T-helper 17 cell (primary cell): ENCODE results near the gene ZNF234. TPM values are rescaled to one million over a fixed set of nuclear protein-coding genes. Genes with fewer than 3 reads are reported as not detected.
A peak's percentile ranks its signal among the peaks of the same experiment; 100 is the strongest.
"Not testable (repeated sequence)": the region's sequence is repeated elsewhere in the genome, so short reads cannot be mapped to it uniquely, and the experiment has no call there.

ENCODE experiments used
- ATAC-seq: fragments of 150-1000 bp; cut with Tn5 transposase; 2 replicates; pipeline ENCODE4 v1.10.0; 2021; ENCODE audit warnings: mild to moderate bottlenecking, moderate library complexity
- DNase-seq, 3 donors: peaks; one replicate each; pipeline versions ENCODE4 v3.0.0 to v3.0.0-alpha.2; 2020 to 2021
- H3K9me3 ChIP-seq: one replicate; pipeline ENCODE4 v1.7.0; 2013; ENCODE audit warnings: low read length, mild to moderate bottlenecking; ENCODE audit not compliant: control insufficient read depth, poor library complexity, severe bottlenecking
- H3K27ac Mint-ChIP-seq: one replicate; pipeline ENCODE4 v1.8.0; 2022; ENCODE audit warnings: mild to moderate bottlenecking, moderate library complexity, mixed read lengths
- H3K27me3 Mint-ChIP-seq: one replicate; pipeline ENCODE4 v1.8.0; 2022; ENCODE audit warnings: mixed read lengths
- H3K36me3 Mint-ChIP-seq: one replicate; pipeline ENCODE4 v1.8.0; 2022; ENCODE audit warnings: low read depth, mixed read lengths
- H3K4me1 Mint-ChIP-seq: one replicate; pipeline ENCODE4 v1.8.0; 2022; ENCODE audit warnings: mild to moderate bottlenecking, mixed read lengths
- H3K4me3 Mint-ChIP-seq: one replicate; pipeline ENCODE4 v1.8.0; 2022; ENCODE audit warnings: mild to moderate bottlenecking, moderate library complexity, mixed read lengths
- total RNA-seq, 4 donors: library from RNA in 2 of 4; stranded (reverse) in 2 of 4; gene quantifications; one replicate each; pipeline ENCODE4 v1.2.3 and lab custom pipeline; 2022 to 2026

ZNF234 gene
- total RNA-seq, 2 donors from 2014 or later: 3.7 to 5.5 TPM

DNA sequence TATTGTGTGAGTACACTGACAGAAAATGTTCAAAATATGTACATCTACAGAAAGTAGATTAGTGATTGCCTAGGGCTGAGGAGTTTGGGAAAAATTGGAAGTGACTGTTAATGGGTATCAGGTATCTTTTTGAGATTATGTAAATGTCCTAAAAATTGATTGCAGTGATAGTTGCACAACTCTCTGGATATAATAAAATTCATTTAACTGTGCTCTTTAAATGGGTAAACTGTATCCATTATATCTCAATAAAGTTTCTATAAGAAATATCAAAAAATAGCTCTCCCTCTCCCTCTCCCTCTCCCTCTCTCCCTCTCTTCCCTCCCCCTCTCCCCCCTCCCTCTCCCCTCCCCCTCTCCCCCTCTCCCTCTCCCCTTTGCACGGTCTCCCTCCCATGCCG, 61.6 kb downstream of the ZNF234 start:
- Mint-ChIP-seq H3K36me3 (peaks cover 3% of the 10 kb centered on the region), H3K4me3 (no peak overlapping the region), H3K27me3 (no peaks in the 10 kb centered on the region), H3K27ac (no peak overlapping the region), H3K4me1 (peaks cover 8% of the 10 kb centered on the region)
- peaks cover 9% of the 10 kb centered on the region for H3K9me3 ChIP-seq
- ATAC-seq (no peak), DNase-seq (no peak)

DNA sequence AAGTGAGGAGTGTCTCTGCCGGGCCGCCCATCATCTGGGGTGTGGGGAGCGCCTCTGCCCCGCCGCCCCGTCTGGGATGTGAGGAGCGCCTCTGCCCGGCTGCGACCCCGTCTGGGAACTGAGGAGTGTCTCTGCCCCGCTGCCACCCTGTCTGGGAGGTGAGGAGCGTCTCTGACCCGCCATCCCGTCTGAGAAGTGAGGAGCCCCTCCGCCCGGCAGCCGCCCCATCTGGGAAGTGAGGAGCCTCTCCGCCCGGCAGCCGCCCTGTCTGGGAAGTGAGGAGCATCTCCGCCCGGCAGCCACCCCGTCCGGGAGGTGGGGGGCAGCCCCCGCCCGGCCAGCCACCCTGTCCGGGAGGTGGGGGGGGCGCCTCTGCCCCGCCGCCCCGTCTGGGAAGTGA, 62.5 kb downstream of the ZNF234 start:
- H3K27me3 Mint-ChIP-seq, H3K27ac Mint-ChIP-seq, H3K4me1 Mint-ChIP-seq, ATAC-seq, H3K9me3 ChIP-seq, H3K4me3 Mint-ChIP-seq, H3K36me3 Mint-ChIP-seq, DNase-seq: not testable (repeated sequence)

DNA sequence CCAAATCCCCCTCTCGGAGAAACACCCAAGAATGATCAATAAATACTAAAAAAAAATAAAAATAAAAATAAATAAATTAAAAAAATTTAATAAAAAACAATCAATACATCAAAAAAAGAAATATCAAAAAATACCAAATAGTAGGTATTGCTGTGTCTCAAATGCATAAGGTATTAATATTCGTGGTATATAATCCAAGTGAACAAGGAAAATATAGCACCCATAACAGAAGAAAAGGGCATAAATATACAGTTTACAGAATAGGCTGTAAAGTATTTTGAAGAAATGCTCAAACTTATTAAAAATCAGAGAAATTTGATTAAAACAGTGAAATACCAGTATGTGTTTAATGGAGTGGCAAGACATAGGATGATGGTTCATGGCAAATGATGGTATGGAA, 63.4 kb downstream of the ZNF234 start:
- Mint-ChIP-seq H3K27ac (no peak overlapping the region), H3K27me3 (no peaks in the 10 kb centered on the region), H3K4me3 (no peak overlapping the region), H3K4me1 (peaks cover 8% of the 10 kb centered on the region), H3K36me3 (peaks cover 3% of the 10 kb centered on the region)
- no peak for DNase-seq
- no peak for ATAC-seq
- peaks cover 9% of the 10 kb centered on the region for H3K9me3 ChIP-seq

DNA sequence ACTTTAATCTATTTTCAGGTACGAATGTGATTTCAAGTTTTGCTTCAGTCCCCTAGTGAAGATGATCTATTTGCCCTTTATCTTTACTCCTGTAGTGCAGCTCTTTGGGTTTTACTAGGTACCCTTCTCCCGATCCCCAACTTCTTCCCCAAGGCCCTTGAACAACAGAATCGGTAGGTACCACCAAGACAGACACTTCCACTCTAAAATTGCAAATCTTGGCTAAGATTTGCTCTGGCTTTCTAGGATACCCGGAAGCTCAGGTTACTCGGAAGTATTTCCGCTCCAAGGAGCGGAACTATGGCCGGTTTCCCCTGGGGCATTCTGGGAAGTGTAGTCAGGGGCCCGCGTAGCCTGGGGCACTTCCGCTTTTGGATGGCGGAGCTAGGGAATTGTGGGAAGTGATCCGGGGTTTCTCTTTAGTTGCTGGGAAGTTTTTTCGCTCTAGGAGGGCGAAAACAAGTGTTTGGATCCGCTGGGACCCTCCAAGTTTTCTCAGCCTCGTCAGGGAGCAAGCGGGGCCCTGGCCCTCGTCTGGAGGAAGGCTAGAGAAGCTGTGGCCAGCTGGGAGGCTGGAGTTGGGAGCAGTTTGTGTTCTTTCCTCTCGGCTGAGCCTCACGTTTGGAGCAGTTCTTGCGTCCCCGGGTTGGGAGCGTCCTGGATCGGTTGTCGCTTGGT, 65.9 kb downstream of the ZNF234 start:
- H3K27me3 Mint-ChIP-seq: no peaks in the 10 kb centered on the region
- peak overlapping the region; percentile 89 for H3K4me3 Mint-ChIP-seq
- H3K27ac Mint-ChIP-seq: peak overlapping the region; percentile 87
- H3K36me3 Mint-ChIP-seq: peaks cover 3% of the 10 kb centered on the region
- DNase-seq: peak; percentile 46 to 57 (median 56)
- peaks cover 3% of the 10 kb centered on the region for H3K9me3 ChIP-seq
- peak; percentile 92 for ATAC-seq
- peaks cover 8% of the 10 kb centered on the region for H3K4me1 Mint-ChIP-seq

Other genes starting within 250 kb of the ZNF234 start
- 10 to 100 TPM in 1 of 2 donors, 1 to 10 TPM in 1; 7.1 to 11.0 TPM for gene ZNF45, start 206.3 kb upstream of the ZNF234 start, total RNA-seq
- under 1 TPM; 0.16 to 0.40 TPM for gene ZNF221, start 190.3 kb upstream of the ZNF234 start, total RNA-seq
- 1 to 10 TPM; 3.5 to 4.3 TPM for gene ZNF155, start 157.4 kb upstream of the ZNF234 start, total RNA-seq
- gene ZNF230, start 138.6 kb upstream of the ZNF234 start, total RNA-seq: 1 to 10 TPM; 2.0 to 2.6 TPM
- gene ZNF222, start 116.2 kb upstream of the ZNF234 start, total RNA-seq: 1 to 10 TPM; 3.0 to 4.0 TPM
- 1 to 10 TPM in 1 of 2 donors, under 1 TPM in 1; 0.47 to 1.3 TPM for gene ZNF223, start 89.5 kb upstream of the ZNF234 start, total RNA-seq
- 1 to 10 TPM; 1.6 to 1.9 TPM for gene ZNF284, start 69.4 kb upstream of the ZNF234 start, total RNA-seq
- 10 to 100 TPM; 30.6 to 34.8 TPM for gene ZNF224, start 47.2 kb upstream of the ZNF234 start, total RNA-seq
- gene ZNF225, start 28.2 kb upstream of the ZNF234 start, total RNA-seq: 1 to 10 TPM in 1 of 2 donors, under 1 TPM in 1; 0.63 to 1.7 TPM
- 10 to 100 TPM; 11.4 to 16.0 TPM for gene ZNF226, start 23.5 kb downstream of the ZNF234 start, total RNA-seq
- 10 to 100 TPM; 11.8 to 22.5 TPM for gene ZNF227, start 71.0 kb downstream of the ZNF234 start, total RNA-seq
- under 1 TPM; 0.10 to 0.45 TPM for gene ZNF233, start 118.3 kb downstream of the ZNF234 start, total RNA-seq
- 1 to 10 TPM; 4.2 to 5.3 TPM for gene ZNF235, start 163.5 kb downstream of the ZNF234 start, total RNA-seq
- not detected for gene ZNF112, start 215.1 kb downstream of the ZNF234 start, total RNA-seq